NCI-H460 (cell line): Measurements from ENCODE around the gene TBL1XR1. TPM values are rescaled to one million over a fixed set of nuclear protein-coding genes. Genes with fewer than 3 reads are reported as not detected.
"Not testable (repeated sequence)": the region's sequence is repeated elsewhere in the genome, so short reads cannot be mapped to it uniquely, and the experiment has no call there.

Experiments used
- DNase-seq: peaks from one replicate; pipeline ENCODE4 v3.0.0-alpha.2; 2016; ENCODE audit warnings: low read depth; ENCODE audit errors: extremely low read depth
- total RNA-seq: library from RNA; depleted of rRNA; stranded (reverse); fragments of >200 nt; shearing (Covaris generic); gene quantifications from 2 replicates; pipeline ENCODE4 v1.2.3, GENCODE V29; 2014

TBL1XR1 gene
- total RNA-seq, 1 experiment from 2014 or later: 90.5 TPM

- DNase-seq: no peak
Observed at GRCh38 chr3:177041021-177041729, 156.1 kb downstream of the TBL1XR1 start.

- no peak for DNase-seq
Observed at GRCh38 chr3:177039490-177040274, 157.6 kb downstream of the TBL1XR1 start.

GRCh38 chr3:177037241-177037640 lies 160.0 kb downstream of the TBL1XR1 start:
- no peak for DNase-seq

- no peak for DNase-seq
Observed at GRCh38 chr3:177035676-177036075, 161.6 kb downstream of the TBL1XR1 start.

GRCh38 chr3:177034832-177035475 lies 162.3 kb downstream of the TBL1XR1 start:
- DNase-seq: no peak

GRCh38 chr3:177026505-177027277 lies 170.6 kb downstream of the TBL1XR1 start:
- no peak for DNase-seq

GRCh38 chr3:177015881-177016280 lies 181.4 kb downstream of the TBL1XR1 start:
- no peak for DNase-seq

- DNase-seq: no peak
Observed at GRCh38 chr3:177013681-177014280, 183.5 kb downstream of the TBL1XR1 start.

- DNase-seq: no peak
Observed at GRCh38 chr3:177005718-177006405, 191.4 kb downstream of the TBL1XR1 start.

GRCh38 chr3:177000159-177000558 lies 197.1 kb downstream of the TBL1XR1 start:
- not testable (repeated sequence) for DNase-seq

GRCh38 chr3:176995946-176996345 lies 201.3 kb downstream of the TBL1XR1 start:
- DNase-seq: no peak

- DNase-seq: no peak
Observed at GRCh38 chr3:176994891-176995781, 202.1 kb downstream of the TBL1XR1 start.

- no peak for DNase-seq
Observed at GRCh38 chr3:176994393-176994792, 202.9 kb downstream of the TBL1XR1 start.

- DNase-seq: no peak
Observed at GRCh38 chr3:176992978-176993377, 204.3 kb downstream of the TBL1XR1 start.

- DNase-seq: no peak
Observed at GRCh38 chr3:176992565-176992964, 204.7 kb downstream of the TBL1XR1 start.

GRCh38 chr3:176988795-176989194 lies 208.5 kb downstream of the TBL1XR1 start:
- DNase-seq: no peak

GRCh38 chr3:176987901-176988650 lies 209.2 kb downstream of the TBL1XR1 start:
- DNase-seq: no peak

GRCh38 chr3:176978441-176978840 lies 218.8 kb downstream of the TBL1XR1 start:
- DNase-seq: no peak
